HK-2 (cell line): ENCODE results near the gene MTHFD1L.

Source experiments
- DNase-seq: peaks from one replicate; pipeline ENCODE4 v3.0.0-alpha.2; 2018; ENCODE audit not compliant: unreplicated experiment

Gene MTHFD1L

DNA sequence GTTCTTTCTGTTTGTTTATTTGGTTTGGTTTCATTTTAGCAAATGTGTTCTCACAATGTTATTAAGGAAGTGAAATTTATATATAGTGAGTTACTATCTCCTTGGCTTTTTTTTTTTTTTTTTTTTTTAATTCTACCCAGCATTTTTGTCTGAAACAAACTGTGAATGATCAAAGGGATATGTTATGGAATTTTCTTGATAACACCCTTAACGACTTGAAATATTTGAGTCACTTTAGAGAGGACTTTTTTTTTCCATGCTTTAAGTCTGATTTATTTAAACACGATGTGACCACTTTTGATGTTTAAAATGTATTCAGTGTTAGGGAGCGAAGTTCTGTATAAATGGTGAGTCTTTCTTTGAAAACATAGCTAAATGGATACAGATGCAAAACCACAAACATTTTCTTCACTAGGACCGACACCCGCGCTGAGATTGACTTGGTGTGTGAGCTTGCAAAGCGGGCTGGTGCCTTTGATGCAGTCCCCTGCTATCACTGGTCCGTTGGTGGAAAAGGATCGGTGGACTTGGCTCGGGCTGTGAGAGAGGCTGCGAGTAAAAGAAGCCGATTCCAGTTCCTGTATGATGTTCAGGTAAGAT, 149.7 kb downstream of the MTHFD1L start:
- no peak for DNase-seq

DNA sequence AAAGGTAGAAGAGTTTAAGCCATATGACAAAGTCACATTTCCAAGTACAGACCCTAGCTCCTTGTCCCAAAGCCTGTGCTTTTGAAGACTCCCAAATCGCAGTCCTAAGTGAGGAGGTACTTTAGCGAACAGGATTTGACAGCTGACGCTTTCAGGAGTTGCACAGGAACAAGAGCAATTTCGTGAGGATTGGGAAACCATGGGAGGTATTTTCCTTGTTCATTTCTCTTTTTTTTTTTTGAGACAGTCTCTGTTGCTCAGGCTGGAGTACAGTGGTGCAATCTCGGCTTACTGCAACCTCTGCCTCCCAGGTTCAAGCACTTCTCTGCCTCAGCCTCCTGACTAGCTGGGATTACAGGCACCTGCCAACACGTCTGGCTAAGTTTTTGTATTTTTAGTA, 150.6 kb downstream of the MTHFD1L start:
- no peak for DNase-seq

DNA sequence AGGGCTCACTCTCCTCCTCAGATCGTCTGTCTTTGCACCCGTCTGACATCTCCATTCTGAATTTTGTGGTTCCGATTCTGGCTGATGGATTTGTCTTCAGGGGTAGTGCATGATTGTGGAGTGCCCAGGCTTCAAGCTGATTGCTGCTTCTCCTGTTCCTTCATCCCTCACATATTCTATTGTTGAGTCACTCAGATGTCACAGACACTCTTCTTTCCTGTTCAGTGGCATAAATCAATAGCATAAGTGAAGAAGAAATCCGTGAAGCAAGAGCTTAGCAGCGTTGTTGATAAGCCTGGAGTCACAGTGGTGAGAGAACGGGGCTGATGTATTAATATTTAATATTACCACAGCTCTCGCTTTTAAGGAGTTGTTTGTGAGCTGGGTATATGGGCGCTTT, 152.5 kb downstream of the MTHFD1L start:
- DNase-seq = no peak

DNA sequence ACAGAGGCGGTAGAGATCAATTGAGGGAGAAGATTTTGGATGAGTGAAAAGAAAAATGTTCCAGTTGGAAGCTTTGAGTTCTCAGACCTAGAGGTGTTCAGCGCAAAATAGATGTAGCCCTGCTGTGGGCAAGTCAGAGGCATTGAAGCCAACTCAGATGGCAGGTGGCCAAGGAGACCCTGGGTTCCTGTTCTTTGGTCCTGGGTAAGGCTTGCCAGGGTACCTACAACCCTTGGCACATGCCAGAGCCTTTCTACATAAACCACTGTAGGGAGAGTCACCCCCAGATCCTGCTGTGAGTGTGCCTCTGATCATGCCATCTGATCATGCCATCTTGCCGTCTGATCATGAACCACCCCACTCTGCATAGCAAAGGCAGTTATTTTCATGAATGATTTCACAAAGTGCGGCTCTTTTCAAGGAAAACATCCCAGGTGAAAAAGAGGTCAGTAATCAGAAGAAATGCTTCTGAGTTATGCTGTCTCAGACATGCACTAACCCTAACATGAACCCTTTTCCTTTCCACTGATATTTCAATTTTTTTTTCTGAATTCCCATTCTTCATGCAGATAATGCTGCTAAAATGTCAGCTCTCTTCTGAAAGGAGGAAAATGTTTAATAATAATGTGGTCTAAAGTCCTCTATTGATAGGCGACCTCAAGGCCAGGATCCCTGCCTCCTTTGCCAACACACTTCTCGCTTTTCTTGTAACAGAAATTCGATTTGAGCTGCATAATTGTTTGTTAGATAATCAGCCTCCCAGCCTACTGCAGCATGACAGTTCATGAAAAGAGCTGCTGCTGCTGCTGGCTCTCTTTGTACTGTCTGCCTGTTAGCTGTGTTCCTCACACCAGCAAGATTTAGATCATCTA, 153.6 kb downstream of the MTHFD1L start:
- no peak for DNase-seq

DNA sequence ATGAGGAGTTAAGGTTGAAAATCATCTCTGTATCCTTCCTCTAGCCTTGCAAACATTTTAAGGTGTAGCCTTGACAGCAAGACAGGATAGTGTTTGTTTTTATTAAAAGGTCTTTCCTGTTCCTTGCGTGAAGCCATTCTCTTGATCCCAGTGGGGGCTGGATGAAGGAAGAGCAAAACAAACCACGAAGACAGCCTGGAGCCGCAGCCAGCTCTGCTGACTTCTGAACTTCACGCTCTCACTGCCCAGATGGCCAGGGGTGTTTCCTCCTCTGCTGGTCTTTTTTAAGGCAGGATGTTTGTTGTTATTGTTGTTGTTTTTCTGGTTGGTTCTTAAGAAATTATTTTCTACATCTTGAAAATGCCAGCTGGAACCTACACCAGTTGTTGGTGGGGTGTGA, 156.4 kb downstream of the MTHFD1L start:
- no peak for DNase-seq

DNA sequence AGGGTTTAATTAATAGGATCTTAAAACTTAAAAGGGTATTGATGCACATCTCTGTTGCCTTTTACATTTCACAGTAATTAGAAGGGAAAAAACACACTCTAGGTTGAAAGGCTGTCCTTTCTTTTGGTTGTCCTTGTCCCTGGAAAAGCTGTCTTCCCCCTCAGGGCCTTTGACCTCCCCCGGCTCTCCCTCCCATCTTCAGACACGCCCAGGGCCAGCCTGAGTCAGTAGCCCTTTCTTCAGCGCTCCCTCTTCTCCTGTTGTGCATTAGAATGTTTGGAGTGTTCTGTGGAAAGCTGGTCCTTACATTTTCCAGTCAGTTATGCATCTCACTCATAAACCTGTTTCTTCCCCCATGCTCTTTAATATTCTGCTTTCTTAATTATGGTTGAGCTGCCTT, 157.0 kb downstream of the MTHFD1L start:
- DNase-seq = no peak

DNA sequence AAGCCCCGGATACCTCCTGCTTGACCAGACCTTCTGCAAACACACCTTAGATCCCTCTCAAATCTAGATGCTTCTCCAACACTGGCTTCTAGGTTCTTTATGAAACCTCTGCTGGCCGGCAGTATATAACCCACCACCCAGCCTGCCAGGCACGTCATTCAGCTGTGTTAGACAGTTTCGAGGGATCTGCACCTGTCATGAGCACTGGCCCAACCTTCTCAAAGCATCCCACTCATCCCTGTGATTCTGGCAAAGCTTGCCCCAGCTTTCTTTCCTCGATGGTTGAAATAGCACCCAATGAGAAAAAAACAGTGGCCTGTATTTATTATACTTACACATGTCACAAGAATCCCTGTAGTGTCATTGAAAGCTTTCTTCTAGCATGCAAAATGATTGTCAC, 157.8 kb downstream of the MTHFD1L start:
- DNase-seq = no peak

DNA sequence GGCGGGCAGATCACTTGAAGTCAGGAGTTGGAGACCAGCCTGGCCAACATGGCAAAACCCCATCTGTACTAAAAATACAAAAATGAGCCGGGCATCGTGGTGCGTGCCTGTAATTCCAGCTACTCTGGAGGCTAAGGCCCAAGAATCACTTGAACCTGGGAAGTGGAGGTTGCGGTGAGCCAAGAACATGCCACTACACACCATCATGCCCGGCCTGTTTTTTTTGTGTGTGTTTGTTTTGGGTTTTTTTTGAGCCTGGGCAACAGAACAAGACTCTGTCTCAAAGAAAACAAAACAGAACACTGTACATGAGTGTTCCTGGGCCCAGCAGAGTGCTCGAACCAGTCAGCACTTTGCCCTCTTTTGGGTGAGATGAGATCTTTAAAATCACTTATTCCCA, 159.1 kb downstream of the MTHFD1L start:
- no peak for DNase-seq

DNA sequence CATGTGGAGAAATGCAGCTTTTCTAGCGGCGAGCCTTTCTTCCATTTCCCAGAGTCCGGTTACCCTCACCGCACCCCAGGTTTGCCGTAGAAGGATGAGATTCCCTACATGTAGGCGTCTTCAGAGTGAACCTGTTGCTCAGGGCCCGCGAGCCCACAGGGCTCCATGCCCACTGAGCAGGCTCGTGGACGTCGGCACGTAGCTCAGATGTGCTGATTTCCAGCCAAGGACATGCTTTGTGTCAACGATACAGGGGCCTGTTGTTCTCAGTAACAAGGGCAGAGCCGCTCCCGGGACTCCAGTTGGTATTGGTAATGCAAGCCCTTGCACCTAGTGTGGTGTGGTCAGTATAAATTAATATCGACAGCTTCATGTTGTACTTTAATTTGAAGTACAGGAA, 159.6 kb downstream of the MTHFD1L start:
- no peak for DNase-seq

DNA sequence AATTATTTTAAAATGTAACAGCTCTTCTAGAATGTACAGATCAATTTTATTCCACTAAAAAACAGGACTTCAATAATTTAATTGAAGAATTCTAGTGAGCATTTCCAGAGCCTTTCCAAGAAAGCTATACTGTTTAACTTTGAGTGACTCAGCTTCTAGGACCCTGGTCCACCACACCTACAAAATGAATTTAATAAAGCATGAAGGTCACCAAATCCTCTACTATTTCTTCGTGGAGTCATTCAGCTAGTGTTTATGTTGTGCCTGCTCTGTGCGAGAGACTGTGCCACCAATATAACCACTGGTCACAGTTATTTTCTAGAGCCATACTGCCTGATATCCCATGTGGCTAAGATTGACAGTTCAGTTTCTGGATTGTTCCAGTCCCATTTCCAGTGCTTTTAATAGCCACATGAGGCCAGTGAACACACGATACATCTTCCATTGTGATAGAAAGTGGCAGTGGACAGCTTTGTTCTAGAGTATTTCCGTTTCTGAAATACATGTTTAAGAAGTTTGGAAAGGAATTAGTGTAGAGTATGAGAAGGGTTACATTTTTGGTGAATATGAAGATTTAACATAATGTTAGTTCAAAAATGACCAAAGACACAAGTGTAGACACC, 160.7 kb downstream of the MTHFD1L start:
- no peak for DNase-seq

DNA sequence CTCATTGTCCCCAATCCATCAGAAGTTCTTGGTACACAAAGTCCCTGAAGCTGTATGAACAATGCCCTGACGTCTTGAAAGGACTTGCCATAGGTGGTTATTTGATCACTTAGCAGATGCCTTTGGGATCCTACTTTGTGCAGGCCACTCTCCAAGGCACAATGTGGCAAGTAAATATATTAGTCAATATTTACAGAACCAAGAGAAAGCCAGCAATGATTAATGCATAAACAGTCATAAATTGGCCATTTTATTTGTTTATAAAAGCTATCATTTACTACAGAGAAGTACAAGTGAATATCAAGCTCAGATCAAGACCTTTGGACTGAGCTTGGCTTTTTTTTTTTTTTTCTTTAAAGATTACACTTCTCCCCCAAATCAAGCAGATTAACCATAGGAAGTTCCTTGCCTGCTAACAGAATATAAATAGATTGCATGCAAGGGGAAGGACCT, 161.8 kb downstream of the MTHFD1L start:
- no peak for DNase-seq

DNA sequence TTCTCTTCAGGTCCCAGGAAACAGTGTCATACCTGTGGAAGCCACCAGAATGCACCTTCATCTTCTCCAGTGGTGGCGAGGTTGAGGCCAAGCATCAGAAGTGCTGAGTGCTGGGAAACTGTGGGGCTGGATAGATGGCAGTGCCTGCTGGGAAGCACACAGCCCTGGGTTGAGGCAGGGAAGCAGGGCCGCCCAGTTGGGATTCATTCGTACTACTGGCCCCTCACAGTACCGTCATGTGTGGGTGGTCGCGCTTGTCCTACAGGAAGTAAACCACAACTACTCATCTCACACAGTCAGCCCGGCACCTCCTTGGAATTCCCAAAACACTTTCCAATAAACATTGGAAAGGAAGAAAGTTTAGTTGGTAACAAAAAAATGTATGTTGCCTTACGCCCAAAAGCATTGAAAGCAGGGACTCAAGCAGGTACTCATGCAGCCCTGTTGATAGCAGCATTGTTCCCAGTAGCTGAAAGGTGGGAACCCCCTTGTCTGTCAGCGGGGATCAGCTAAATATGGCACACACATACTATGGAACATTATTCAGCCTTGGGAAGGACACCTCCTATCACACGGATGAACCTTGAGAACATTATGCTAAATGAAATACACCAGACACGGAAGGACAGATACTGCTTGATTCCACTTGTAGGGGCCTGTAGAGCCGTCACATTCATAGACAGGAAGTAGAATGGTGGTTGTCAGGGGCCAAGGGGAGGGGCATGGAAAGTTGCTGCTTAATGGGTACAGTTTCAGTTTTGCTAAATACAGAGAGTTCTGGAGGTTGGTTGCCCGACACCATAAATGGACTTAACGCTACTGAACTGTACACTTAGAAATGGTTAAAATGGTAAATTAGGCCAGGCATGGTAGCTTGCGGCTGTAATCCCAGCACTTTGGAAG, 162.7 kb downstream of the MTHFD1L start:
- DNase-seq = no peak

DNA sequence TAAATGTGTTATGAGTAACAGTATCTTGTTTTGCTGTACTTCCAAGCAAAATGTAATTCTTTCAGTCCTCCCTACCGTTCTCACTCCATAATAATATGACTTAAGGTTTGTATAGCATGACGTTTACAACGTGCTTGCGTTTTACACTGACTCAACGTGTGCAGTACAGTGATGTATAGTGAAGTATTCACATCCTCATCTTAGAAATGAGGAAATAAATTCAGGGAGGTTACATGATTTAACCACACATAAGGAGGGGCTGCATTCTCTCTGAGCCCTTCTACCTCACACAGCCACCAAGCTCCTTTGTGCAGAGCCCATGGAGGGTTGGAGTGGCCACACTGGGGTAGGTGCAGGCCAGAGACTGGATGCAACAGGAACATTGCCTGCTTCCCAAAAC, 164.5 kb downstream of the MTHFD1L start:
- no peak for DNase-seq

DNA sequence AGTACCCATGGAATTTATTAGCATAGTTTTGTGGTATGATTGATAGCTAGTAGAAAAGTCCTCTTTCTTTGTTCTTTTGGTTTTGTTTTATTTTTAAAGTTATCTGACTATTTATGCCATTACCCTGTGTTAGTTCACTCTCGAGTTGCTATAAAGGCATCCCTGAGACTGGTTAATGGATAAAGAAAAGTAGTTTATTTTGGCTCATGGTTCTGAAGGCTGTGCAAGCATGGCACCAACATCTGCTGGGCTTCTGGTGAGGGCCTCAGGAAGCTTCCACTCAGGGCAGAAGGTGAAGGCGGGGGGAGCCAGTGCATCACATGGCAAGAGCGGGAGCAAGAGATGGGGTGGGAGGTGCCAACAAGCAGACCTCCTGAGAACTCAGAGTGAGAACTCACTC, 166.5 kb downstream of the MTHFD1L start:
- no peak for DNase-seq

DNA sequence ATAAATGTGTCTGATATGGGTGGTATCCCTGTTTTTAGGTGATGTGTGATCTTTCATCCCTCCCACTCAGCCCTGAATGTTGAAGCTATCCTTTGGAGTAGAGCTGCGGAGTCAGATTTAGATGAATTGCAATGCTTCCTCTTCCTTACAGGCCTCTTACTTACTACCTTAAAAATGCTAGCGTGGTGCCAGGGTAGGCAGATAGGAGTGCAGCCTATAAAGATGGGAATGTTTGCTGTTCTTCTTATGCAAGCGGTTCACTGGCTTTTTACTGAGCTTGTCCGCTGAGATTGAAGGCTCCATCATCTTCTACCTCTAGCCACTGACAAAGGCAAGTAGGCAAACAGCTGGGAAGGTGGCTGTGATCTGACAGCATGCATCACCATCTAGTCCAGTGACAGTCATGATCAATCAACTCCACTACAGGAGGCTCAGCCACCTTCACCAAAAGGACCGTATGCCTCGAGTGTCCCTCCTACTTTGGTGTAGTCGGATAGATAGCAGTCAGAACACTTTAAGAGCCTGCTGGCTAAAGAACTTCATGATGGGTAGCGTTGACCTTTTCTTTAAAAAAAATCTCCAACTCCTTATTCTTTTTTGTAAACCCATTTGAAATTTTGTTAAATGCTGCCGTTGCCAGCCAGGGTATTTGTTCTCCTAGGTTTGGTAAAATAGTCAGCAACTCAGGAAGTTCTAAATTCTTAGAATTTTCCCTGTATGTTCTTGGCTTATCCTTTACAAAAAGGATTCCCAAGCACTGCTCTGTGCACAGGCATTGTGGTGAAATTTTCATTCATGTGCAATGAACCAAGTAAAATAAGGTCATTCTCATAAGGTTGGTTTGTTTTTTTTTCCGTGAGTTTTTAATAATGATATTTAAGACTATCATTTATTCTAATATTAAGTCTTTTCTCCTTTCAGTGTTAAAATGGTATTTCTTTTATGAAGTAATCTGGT, 169.6 kb downstream of the MTHFD1L start:
- no peak for DNase-seq

DNA sequence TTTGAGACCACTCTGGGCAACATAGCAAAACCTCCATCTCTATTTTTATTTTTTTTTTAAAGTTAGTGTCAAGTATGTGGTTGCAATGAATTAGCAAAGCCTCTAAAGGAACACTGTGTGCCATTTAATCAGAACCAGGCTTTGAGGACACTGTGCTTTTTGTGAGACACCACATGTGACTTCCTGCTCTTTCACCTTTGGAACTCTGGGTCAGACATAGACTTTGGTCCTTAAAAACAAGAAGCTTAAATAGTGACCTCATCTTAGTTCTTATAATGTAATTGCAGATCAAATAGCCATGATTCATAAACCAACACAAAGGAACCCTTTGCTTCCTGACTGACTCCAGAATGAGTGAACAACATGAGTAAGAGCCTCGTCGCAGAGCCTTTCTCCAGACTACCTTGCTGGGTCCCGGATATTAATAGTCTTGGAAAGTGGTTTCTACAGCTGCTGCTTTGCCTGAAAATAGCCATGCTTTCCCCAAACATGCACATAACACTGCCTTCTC, 170.8 kb downstream of the MTHFD1L start:
- peak; percentile 57 for DNase-seq

DNA sequence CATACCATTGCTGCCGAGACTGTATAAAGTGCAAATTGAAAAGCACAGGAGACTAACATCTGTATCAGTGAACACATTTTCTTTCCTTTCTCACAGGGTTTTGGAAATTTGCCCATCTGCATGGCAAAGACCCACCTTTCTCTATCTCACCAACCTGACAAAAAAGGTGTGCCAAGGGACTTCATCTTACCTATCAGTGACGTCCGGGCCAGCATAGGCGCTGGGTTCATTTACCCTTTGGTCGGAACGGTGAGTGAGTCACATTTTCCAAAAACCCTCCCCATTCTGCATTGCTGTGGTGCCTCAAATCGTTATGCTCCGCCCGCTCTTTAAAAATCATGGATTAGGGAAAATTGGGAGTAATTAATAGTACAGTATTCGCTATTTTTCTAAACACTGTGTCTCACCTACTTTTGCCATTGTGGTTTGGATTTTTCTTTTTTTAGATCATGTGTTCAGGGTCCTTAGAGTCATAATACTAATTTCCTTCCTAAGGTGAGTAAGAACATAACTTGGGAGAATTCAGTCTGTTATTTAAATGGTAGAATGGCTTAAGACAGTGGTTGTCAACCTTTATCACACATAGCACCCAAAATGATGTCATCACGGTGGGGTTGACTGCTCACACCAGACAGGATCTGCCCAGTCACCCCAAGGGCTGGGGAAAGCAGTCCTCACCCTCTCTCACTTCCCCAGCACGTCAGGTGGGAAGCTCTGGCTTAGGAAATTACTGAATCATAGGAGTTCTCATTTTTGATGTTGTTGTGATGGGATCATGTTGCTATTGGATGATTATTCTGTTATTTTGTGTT, 171.6 kb downstream of the MTHFD1L start:
- peak; percentile 62 for DNase-seq

DNA sequence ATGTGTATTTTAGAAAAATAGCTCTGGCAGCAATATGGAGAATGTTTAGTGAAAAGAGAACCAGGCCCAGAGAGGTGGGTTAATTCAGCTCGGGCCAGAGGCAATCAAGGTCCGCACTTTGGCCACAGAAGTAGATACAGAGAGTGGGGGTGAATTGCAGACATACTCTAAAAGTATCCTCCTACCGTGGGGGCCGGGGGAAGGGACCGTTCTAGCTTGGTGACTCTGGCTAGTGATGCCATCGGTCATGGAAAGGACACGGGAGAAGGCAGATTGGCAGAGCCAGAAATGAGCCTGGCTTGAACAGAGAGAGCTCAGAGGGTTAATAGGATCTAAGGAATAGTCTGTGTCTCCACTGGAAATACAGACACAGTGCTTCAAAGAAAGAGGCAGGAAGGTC, 173.1 kb downstream of the MTHFD1L start:
- no peak for DNase-seq

DNA sequence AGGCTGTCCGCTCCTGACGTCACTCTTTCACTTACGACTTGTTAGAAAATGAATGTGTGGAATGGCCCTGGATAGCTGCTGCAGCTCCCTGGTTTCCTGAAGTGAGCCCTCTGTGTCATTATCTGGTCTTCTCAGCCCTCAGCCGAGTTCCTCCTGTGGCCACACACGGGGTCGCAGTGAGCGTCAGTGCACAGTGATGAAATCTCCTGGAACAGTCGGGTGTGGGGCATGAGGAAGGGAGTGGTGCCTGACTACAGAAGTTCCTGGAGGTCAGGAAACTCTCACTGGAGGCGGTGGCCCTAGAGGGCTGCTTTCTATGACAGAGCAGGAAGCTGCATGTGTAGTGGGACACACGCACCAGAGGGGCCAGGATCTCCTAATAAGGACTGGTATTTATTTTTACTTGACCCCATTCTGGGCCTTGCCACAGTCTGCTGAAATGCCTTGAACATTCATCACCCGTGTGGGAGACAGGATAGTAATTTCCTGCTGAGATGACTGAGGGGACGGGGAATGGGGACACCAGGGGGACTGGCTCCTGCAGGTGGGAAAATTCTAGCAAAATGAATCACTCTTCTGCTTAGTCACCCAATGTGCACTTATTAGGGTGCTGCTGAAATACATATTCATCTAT, 175.5 kb downstream of the MTHFD1L start:
- DNase-seq = peak; percentile 90
